Upper lobe of left lung (tissue), 6 donors: ENCODE data around the gene PARP12. TPM values are rescaled to one million over a fixed set of nuclear protein-coding genes. Genes with fewer than 3 reads are reported as not detected.

Source experiments
- ATAC-seq, 2 donors: fragments of 200-7000 bp; cut with Tn5 transposase; one replicate each; pipeline ENCODE4 v1.9.1; 2022; ENCODE audit warnings: mild to moderate bottlenecking in 2 of 2, moderate library complexity in 2 of 2; ENCODE audit not compliant: low FRiP score in 2 of 2
- DNase-seq, 2 donors: peaks; one replicate each; pipeline ENCODE4 v3.0.0-alpha.2; 2019 to 2020
- H3K27ac ChIP-seq, 4 donors: fragments of 200-600 bp; sonication (generic); one replicate each; pipeline ENCODE4 v1.5.1; 2016 to 2019
- H3K27me3 ChIP-seq, 4 donors: fragments of 200-600 bp; sonication (generic); one replicate each; pipeline ENCODE4 v1.5.1; 2017 to 2019
- H3K36me3 ChIP-seq, 4 donors: fragments of 200-600 bp; sonication (generic); one replicate each; pipeline ENCODE4 v1.5.1; 2016 to 2019
- H3K4me1 ChIP-seq, 4 donors: fragments of 200-600 bp; sonication (generic); one replicate each; pipeline ENCODE4 v1.5.1; 2018 to 2019
- H3K4me3 ChIP-seq, 4 donors: fragments of 200-600 bp; sonication (generic); one replicate each; pipeline ENCODE4 v1.5.1; 2017 to 2019; ENCODE audit warnings: mild to moderate bottlenecking in 2 of 4, moderate library complexity in 1 of 4
- H3K9me3 ChIP-seq, 4 donors: fragments of 200-600 bp; sonication (generic); one replicate each; pipeline ENCODE4 v1.5.1; 2018 to 2019
- EP300 ChIP-seq, 4 donors: sonication (generic); formaldehyde crosslinking; IDR thresholded peaks; one replicate each; pipeline ENCODE4 v1.5.1; 2017; ENCODE audit warnings: antibody characterized with exemption in 4 of 4, control low read depth in 2 of 4
- POLR2A ChIP-seq, 4 donors: fragments of 450-650 bp; IDR thresholded peaks; one replicate each; pipeline ENCODE4 v1.5.1; 2016 to 2017; ENCODE audit warnings: antibody characterized with exemption in 4 of 4, mild to moderate bottlenecking in 2 of 4
- POLR2AphosphoS5 ChIP-seq, 2 donors: sonication (generic); formaldehyde crosslinking; IDR thresholded peaks; one replicate each; pipeline ENCODE4 v1.5.1; 2017; ENCODE audit warnings: antibody characterized with exemption in 2 of 2
- WGBS, 2 donors: methylation state at CpG; one replicate each; pipeline ENCODE4 v1.1.5; 2017 to 2018; 5-methylcytosine and 5-hydroxymethylcytosine counted together
- total RNA-seq, 6 donors: library from RNA; depleted of rRNA in 4 of 6; stranded (reverse); fragments of >200 nt in 4 of 6; gene quantifications; one replicate each; pipeline versions ENCODE4 v1.1.0 to v1.2.1, GENCODE V29; 2016 to 2021
- TF ChIP-seq, protein P1 (sequence below), 6 experiments: fragments of 450-650 bp in 4 of 6; fragments of 200-600 bp in 2 of 6; sonication (generic) in 2 of 6; IDR thresholded peaks; one replicate each; pipeline ENCODE4 v1.5.1; 2016 to 2019; ENCODE audit warnings: antibody characterized with exemption in 6 of 6
- donor health status: DM: no; HTN: no; CAD: no; lungs with moderate emphysema.
- donor health status: DM: no; HTN: yes; CAD: no; lungs with severe emphysema.

PARP12 gene
- total RNA-seq, 6 donors from 2014 or later, result 74.8 to 151 (median 100) TPM

DNA sequence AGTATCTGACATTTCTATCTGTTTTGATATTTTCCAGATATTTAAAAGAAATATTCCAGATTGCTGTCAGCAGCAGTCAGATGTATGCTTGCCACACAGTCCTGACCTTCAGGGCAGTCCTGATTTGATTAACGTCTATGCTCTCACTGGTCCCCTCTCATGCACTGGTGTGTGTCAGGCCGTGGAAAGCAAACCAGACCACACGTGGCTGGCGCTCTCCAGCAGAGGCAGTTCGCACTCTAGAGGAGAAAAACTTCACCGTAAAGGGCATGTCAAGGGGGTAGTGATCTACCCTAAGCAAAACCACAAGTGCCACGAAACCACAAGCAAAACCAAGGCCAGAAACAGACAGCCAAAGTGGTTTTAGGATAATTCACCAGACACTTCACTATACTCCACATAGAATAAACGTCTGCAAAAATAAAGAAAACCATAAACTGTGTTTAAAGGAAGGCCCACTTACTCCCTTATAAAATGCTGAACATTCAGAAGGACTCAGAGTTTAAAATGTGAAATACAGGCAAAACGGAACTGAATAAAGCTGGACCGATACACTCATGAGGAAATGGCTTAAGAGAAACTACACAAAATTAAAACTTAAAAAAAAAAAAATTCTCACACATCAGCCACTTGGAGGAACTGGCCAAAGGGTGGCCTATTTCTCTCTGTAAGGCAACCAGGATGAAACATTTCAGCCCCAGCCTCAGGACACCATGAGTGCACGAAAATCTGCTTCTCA is 26.4 kb downstream of the PARP12 start:
- ATAC-seq, result no peak
- Histone ChIP-seq H3K4me3 (no peak overlapping the region), H3K4me1 (peaks cover 0 to 3% (median 0%) of the 10 kb centered on the region in 4 donors), H3K36me3 (peaks cover 10 to 78% (median 37%) of the 10 kb centered on the region in 4 donors), H3K9me3 (no peaks in the 10 kb centered on the region), H3K27ac (no peak overlapping the region), H3K27me3 (no peaks in the 10 kb centered on the region)
- DNase-seq, result no peak
- TF ChIP-seq POLR2AphosphoS5 (IDR thresholded peaks at IDR 0.05), result no peak
- TF ChIP-seq, protein P1, sequence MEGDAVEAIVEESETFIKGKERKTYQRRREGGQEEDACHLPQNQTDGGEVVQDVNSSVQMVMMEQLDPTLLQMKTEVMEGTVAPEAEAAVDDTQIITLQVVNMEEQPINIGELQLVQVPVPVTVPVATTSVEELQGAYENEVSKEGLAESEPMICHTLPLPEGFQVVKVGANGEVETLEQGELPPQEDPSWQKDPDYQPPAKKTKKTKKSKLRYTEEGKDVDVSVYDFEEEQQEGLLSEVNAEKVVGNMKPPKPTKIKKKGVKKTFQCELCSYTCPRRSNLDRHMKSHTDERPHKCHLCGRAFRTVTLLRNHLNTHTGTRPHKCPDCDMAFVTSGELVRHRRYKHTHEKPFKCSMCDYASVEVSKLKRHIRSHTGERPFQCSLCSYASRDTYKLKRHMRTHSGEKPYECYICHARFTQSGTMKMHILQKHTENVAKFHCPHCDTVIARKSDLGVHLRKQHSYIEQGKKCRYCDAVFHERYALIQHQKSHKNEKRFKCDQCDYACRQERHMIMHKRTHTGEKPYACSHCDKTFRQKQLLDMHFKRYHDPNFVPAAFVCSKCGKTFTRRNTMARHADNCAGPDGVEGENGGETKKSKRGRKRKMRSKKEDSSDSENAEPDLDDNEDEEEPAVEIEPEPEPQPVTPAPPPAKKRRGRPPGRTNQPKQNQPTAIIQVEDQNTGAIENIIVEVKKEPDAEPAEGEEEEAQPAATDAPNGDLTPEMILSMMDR (IDR thresholded peaks at IDR 0.05), result no peak
- TF ChIP-seq EP300 (IDR thresholded peaks at IDR 0.05), result no peak
- TF ChIP-seq POLR2A (IDR thresholded peaks at IDR 0.05), result no peak
- WGBS, 2 donors, result 72 to 75% methylated on average over 11 of the region's 11 CpGs

DNA sequence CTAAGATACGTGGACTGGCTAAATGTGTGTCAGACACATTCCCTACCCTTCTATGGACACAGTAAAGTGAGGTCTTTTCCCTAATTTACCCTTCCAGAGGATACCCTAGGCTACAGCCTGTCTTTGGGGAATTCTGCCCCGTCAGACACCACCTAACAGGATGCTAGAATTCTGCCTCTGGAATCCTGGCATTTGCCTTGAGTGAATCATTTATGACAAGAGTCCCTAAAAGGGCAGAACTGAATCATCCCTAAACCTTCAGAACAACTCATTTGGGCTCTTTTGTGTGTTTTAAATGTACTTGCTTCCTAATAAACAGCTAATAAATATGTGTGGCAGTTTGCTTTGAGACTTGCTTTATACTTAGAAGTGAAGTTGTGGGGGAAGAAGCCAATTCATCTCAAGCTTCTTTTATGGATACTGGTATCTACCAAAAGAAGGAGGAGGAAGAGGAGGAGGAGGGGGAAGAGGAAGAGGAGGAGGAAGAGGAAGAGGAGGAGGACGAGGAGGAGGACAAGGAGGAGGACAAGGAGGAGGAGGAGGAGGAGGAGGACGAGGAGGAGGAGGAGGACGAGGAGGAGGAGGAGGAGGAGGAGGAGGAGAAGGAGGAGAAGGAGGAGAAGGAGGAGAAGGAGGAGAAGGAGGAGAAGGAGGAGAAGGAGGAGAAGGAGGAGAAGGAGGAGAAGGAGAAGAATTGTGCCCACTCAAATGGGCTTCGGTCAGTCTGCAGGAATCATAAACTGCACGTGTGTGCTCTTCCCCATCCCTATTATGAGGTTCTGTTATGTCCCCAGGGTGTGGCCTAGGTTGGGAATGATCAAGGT is 27.1 kb downstream of the PARP12 start:
- Histone ChIP-seq H3K9me3 (no peaks in the 10 kb centered on the region), H3K27me3 (no peaks in the 10 kb centered on the region), H3K36me3 (peaks cover 9 to 78% (median 33%) of the 10 kb centered on the region in 4 donors), H3K4me3 (no peak overlapping the region), H3K27ac (no peak overlapping the region), H3K4me1 (peaks cover 0 to 3% (median 0%) of the 10 kb centered on the region in 4 donors)
- no peak for DNase-seq
- WGBS, 2 donors, result 81 to 88% methylated on average over 4 to 7 of the region's 7 CpGs
- ATAC-seq, result no peak
- TF ChIP-seq EP300 (IDR thresholded peaks at IDR 0.05) (no peak), POLR2A (IDR thresholded peaks at IDR 0.05) (no peak), POLR2AphosphoS5 (IDR thresholded peaks at IDR 0.05) (no peak)
- TF ChIP-seq, protein P1 (IDR thresholded peaks at IDR 0.05), result no peak

- ATAC-seq (no peak), DNase-seq (no peak)
- Histone ChIP-seq H3K4me3 (no peak overlapping the region), H3K4me1 (peaks cover 0 to 3% (median 0%) of the 10 kb centered on the region in 4 donors), H3K27me3 (no peaks in the 10 kb centered on the region), H3K36me3 (peaks cover 9 to 70% (median 24%) of the 10 kb centered on the region in 4 donors), H3K9me3 (no peaks in the 10 kb centered on the region), H3K27ac (no peak overlapping the region)
- TF ChIP-seq, protein P1 (IDR thresholded peaks at IDR 0.05), result no peak
- TF ChIP-seq POLR2AphosphoS5 (IDR thresholded peaks at IDR 0.05) (no peak), EP300 (IDR thresholded peaks at IDR 0.05) (no peak), POLR2A (IDR thresholded peaks at IDR 0.05) (no peak)
Measured at GRCh38 chr7:140034421-140034820, 28.3 kb downstream of the PARP12 start.

- no peak for ATAC-seq
- Histone ChIP-seq H3K27ac (no peak overlapping the region), H3K36me3 (peaks cover 9 to 72% (median 24%) of the 10 kb centered on the region in 4 donors), H3K4me3 (no peak overlapping the region), H3K27me3 (no peaks in the 10 kb centered on the region), H3K4me1 (peaks cover 0 to 3% (median 0%) of the 10 kb centered on the region in 4 donors), H3K9me3 (no peaks in the 10 kb centered on the region)
- no peak for DNase-seq
- 98% methylated on average over 14 of the region's 14 CpGs for WGBS, 2 donors
- TF ChIP-seq POLR2AphosphoS5 (IDR thresholded peaks at IDR 0.05) (no peak), EP300 (IDR thresholded peaks at IDR 0.05) (no peak), POLR2A (IDR thresholded peaks at IDR 0.05) (no peak)
- TF ChIP-seq, protein P1 (IDR thresholded peaks at IDR 0.05), result no peak
Measured at GRCh38 chr7:140033779-140034363, 28.9 kb downstream of the PARP12 start.
